Measurements from ENCODE around the gene UPK1B.

Gene UPK1B

GRCh38 chr3:119219069-119219468 is 45.7 kb downstream of the UPK1B start:
- no peak for TF ChIP-seq TEAD4 (IDR thresholded peaks at IDR 0.05)
- TF ChIP-seq CEBPB (IDR thresholded peaks at IDR 0.05) = no peak
- no peak for TF ChIP-seq CREB1 (IDR thresholded peaks at IDR 0.05; ENCODE audit: low read depth)

- TF ChIP-seq TCF12 (IDR thresholded peaks at IDR 0.05; ENCODE audit: low read depth) (no peak), RAD21 (IDR thresholded peaks at IDR 0.05; ENCODE audit: low read depth) (no peak), REST (IDR thresholded peaks at IDR 0.05; ENCODE audit: low read depth) (no peak), EGR1 (IDR thresholded peaks at IDR 0.05) (no peak), NFIC (IDR thresholded peaks at IDR 0.05) (no peak), CEBPB (IDR thresholded peaks at IDR 0.05) (no peak), TEAD4 (IDR thresholded peaks at IDR 0.05) (no peak), FOXM1 (IDR thresholded peaks at IDR 0.05; ENCODE audit: borderline replicate concordance, low read depth) (no peak), YY1 (IDR thresholded peaks at IDR 0.05; ENCODE audit: low read depth) (no peak), EP300 (IDR thresholded peaks at IDR 0.05; ENCODE audit: borderline replicate concordance) (no peak), TAF1 (IDR thresholded peaks at IDR 0.05; ENCODE audit: low read depth) (no peak), USF1 (IDR thresholded peaks at IDR 0.05) (no peak), ZBTB7A (IDR thresholded peaks at IDR 0.05; ENCODE audit: low read depth) (no peak), MAX (IDR thresholded peaks at IDR 0.05) (no peak), CREB1 (IDR thresholded peaks at IDR 0.05; ENCODE audit: low read depth) (no peak)
Measured at GRCh38 chr3:119220198-119220597, 46.8 kb downstream of the UPK1B start.

GRCh38 chr3:119220970-119221667 is 47.7 kb downstream of the UPK1B start:
- TF ChIP-seq ZBTB7A (IDR thresholded peaks at IDR 0.05; ENCODE audit: low read depth) = no peak
- no peak for TF ChIP-seq EGR1 (IDR thresholded peaks at IDR 0.05)
- no peak for TF ChIP-seq EP300 (IDR thresholded peaks at IDR 0.05; ENCODE audit: borderline replicate concordance)
- no peak for TF ChIP-seq CEBPB (IDR thresholded peaks at IDR 0.05)
- TF ChIP-seq FOXM1 (IDR thresholded peaks at IDR 0.05; ENCODE audit: borderline replicate concordance, low read depth) = no peak
- TF ChIP-seq TEAD4 (IDR thresholded peaks at IDR 0.05) = no peak
- TF ChIP-seq YY1 (IDR thresholded peaks at IDR 0.05; ENCODE audit: low read depth) = no peak
- no peak for TF ChIP-seq USF1 (IDR thresholded peaks at IDR 0.05)
- TF ChIP-seq MAX (IDR thresholded peaks at IDR 0.05) = no peak
- no peak for TF ChIP-seq CREB1 (IDR thresholded peaks at IDR 0.05; ENCODE audit: low read depth)
- TF ChIP-seq TCF12 (IDR thresholded peaks at IDR 0.05; ENCODE audit: low read depth) = no peak
- no peak for TF ChIP-seq RAD21 (IDR thresholded peaks at IDR 0.05; ENCODE audit: low read depth)
- no peak for TF ChIP-seq TAF1 (IDR thresholded peaks at IDR 0.05; ENCODE audit: low read depth)
- TF ChIP-seq REST (IDR thresholded peaks at IDR 0.05; ENCODE audit: low read depth) = no peak
- TF ChIP-seq NFIC (IDR thresholded peaks at IDR 0.05) = no peak

GRCh38 chr3:119221779-119222320 is 48.5 kb downstream of the UPK1B start:
- TF ChIP-seq RAD21 (IDR thresholded peaks at IDR 0.05; ENCODE audit: low read depth) (no peak), ZBTB7A (IDR thresholded peaks at IDR 0.05; ENCODE audit: low read depth) (no peak), FOXM1 (IDR thresholded peaks at IDR 0.05; ENCODE audit: borderline replicate concordance, low read depth) (no peak), CREB1 (IDR thresholded peaks at IDR 0.05; ENCODE audit: low read depth) (no peak), TEAD4 (IDR thresholded peaks at IDR 0.05) (no peak), EGR1 (IDR thresholded peaks at IDR 0.05) (no peak), REST (IDR thresholded peaks at IDR 0.05; ENCODE audit: low read depth) (no peak), TAF1 (IDR thresholded peaks at IDR 0.05; ENCODE audit: low read depth) (no peak), NFIC (IDR thresholded peaks at IDR 0.05) (no peak), CEBPB (IDR thresholded peaks at IDR 0.05) (no peak), EP300 (IDR thresholded peaks at IDR 0.05; ENCODE audit: borderline replicate concordance) (no peak), USF1 (IDR thresholded peaks at IDR 0.05) (no peak)

Measured in Ishikawa (cell line).